ENCODE results near the gene MMP24OS. TPM values are rescaled to one million over a fixed set of nuclear protein-coding genes. Genes with fewer than 3 reads are reported as not detected.

The MMP24OS gene
- total RNA-seq, 2 donors from 2014 or later = 32.2 to 38.8 TPM

DNA sequence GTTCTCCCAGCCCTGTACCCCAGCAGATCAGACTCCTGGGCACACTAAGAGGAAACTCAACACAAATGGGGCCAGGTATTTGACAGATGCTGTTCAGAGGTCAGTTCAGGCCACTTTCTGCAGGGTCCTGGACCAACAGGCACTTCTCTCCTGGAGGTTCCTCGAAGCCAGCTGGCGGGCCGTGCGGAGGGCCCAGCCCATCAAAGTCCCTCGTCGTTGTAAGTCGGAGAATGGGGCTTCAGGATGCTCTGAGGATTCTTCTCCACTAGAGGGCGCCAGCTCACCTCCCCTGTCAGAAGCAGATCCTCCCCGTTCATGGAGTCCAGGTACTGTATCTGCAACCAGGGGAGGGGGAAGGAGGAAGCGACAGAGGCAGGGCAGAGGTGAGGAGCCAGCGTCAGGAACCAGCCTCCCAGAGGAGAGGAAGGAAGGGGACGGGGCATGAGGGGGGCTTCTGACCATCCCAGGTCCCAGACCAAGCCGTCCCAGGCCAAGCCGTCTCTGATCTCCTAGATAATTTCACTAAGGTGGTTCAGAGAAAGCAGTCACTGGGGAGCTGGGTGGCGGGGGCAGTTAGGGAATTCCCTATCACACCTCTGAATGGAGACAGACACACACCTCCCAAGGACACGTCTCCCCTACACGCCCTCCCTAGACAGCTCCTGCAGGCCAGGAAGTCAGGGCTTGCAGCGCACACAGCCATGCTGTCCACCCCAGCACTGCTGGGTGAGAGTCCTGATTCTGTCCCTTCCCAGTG, 26.0 kb upstream of the MMP24OS start:
- Histone ChIP-seq H3K36me3 (ENCODE audit: control insufficient read depth, insufficient read depth, low read length) (peaks cover 27% of the 10 kb centered on the region), H3K4me3 (ENCODE audit: low read length) (no peak overlapping the region), H3K4me1 (ENCODE audit: control insufficient read depth, insufficient read depth, low read length) (peaks cover 4% of the 10 kb centered on the region), H3K9me3 (ENCODE audit: control insufficient read depth, low read length) (no peaks in the 10 kb centered on the region), H3K27me3 (ENCODE audit: control insufficient read depth, insufficient read depth, low read length, poor library complexity, severe bottlenecking) (no peaks in the 10 kb centered on the region), H3K9ac (ENCODE audit: extremely low read depth, low read length, poor library complexity, severe bottlenecking) (no peak overlapping the region), H3K27ac (ENCODE audit: low read depth, low read length) (no peak overlapping the region)
- TF ChIP-seq, protein P1, sequence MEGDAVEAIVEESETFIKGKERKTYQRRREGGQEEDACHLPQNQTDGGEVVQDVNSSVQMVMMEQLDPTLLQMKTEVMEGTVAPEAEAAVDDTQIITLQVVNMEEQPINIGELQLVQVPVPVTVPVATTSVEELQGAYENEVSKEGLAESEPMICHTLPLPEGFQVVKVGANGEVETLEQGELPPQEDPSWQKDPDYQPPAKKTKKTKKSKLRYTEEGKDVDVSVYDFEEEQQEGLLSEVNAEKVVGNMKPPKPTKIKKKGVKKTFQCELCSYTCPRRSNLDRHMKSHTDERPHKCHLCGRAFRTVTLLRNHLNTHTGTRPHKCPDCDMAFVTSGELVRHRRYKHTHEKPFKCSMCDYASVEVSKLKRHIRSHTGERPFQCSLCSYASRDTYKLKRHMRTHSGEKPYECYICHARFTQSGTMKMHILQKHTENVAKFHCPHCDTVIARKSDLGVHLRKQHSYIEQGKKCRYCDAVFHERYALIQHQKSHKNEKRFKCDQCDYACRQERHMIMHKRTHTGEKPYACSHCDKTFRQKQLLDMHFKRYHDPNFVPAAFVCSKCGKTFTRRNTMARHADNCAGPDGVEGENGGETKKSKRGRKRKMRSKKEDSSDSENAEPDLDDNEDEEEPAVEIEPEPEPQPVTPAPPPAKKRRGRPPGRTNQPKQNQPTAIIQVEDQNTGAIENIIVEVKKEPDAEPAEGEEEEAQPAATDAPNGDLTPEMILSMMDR (conservative IDR thresholded peaks at IDR 0.05) = peak; percentile 97
- peak; percentile 97 for DNase-seq
- Mint-ChIP-seq H3K27ac (peak overlapping the region; percentile 58), H3K27me3 (ENCODE audit: insufficient read depth) (peaks cover 9% of the 10 kb centered on the region), H3K9me3 (no peaks in the 10 kb centered on the region), H3K4me3 (peak overlapping the region; percentile 25), H3K4me1 (peaks cover 5% of the 10 kb centered on the region), H3K36me3 (ENCODE audit: low read depth) (peaks cover 8% of the 10 kb centered on the region)
- 30 to 33% methylated on average over 8 to 18 of the region's 18 CpGs for WGBS, 2 experiments (ENCODE audit: insufficient coverage in 1 of 2, insufficient read length in 1 of 2)

DNA sequence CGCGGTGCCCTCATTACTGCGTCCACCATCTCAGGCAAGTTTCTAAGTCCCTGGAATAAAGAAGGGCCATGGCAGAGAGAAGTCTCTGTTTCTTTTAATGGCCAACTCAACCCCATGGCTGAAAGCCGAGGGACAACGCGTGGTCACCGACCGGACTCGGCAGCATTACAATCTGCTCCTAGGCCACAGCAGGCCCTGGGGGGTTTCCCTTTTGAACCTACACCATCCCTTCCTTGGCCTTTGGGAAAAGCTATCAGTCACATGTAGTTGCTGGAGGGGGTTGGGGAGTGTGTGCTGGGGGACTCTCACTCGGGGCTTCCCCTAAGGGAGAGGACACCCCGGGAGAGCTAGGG, 25.4 kb upstream of the MMP24OS start:
- Histone ChIP-seq H3K27ac (ENCODE audit: low read depth, low read length) (no peak overlapping the region), H3K9me3 (ENCODE audit: control insufficient read depth, low read length) (no peaks in the 10 kb centered on the region), H3K4me1 (ENCODE audit: control insufficient read depth, insufficient read depth, low read length) (peaks cover 4% of the 10 kb centered on the region), H3K27me3 (ENCODE audit: control insufficient read depth, insufficient read depth, low read length, poor library complexity, severe bottlenecking) (no peaks in the 10 kb centered on the region), H3K9ac (ENCODE audit: extremely low read depth, low read length, poor library complexity, severe bottlenecking) (no peak overlapping the region), H3K36me3 (ENCODE audit: control insufficient read depth, insufficient read depth, low read length) (peaks cover 27% of the 10 kb centered on the region), H3K4me3 (ENCODE audit: low read length) (no peak overlapping the region)
- no peak for DNase-seq
- Mint-ChIP-seq H3K9me3 (no peaks in the 10 kb centered on the region), H3K36me3 (ENCODE audit: low read depth) (peaks cover 8% of the 10 kb centered on the region), H3K4me1 (peaks cover 5% of the 10 kb centered on the region), H3K27me3 (ENCODE audit: insufficient read depth) (peaks cover 13% of the 10 kb centered on the region), H3K4me3 (no peak overlapping the region), H3K27ac (no peak overlapping the region)
- WGBS, 2 experiments (ENCODE audit: insufficient coverage in 1 of 2, insufficient read length in 1 of 2) = 91 to 100% methylated on average over 2 to 11 of the region's 11 CpGs
- TF ChIP-seq, protein P1 (conservative IDR thresholded peaks at IDR 0.05) = no peak

DNA sequence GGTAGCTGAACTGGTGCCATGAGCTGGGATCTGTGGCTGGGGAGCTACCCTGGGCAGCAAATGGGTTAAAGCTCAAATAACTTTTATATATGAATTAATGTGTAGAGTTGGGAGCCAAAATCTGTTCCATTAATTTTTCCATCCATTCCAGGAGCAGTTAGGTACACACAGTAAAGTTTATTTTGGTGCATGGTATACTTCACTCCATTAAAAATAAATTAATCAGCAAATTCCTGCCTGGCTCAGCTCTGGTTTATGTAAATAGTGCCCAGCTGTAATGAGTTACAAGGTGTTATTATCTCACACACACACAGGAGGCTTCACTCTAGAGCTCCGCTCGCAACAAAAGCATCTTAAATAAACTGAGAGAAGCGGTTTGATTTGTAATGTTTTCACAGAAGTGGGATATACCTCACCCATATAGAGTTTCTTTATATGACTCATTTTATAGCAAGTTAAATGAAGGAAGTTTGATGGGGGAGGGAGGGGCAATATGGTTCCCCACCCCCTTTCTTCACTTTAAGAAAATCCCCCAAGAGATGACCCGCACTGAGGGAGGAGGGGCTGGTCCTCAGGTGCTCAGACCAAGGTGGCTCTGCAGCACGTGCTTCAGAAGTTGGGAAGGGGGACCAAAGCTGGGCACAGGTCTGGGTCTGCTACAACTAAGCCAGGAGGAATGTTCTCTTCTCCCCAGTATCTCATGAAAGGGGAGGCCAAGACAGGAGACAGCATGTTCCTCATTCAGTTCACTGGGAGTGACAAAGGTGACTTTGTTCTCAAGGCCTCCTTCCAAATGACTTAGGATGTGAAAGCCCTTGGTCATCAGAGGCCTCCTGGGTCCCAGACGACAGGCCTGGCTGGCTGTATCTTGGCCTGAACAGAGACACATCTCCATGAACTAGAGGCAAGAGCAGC, 24.8 kb upstream of the MMP24OS start:
- no peak for DNase-seq
- Histone ChIP-seq H3K4me1 (ENCODE audit: control insufficient read depth, insufficient read depth, low read length) (peaks cover under 1% of the 10 kb centered on the region), H3K9ac (ENCODE audit: extremely low read depth, low read length, poor library complexity, severe bottlenecking) (no peak overlapping the region), H3K4me3 (ENCODE audit: low read length) (no peak overlapping the region), H3K9me3 (ENCODE audit: control insufficient read depth, low read length) (no peaks in the 10 kb centered on the region), H3K36me3 (ENCODE audit: control insufficient read depth, insufficient read depth, low read length) (peaks cover 27% of the 10 kb centered on the region), H3K27ac (ENCODE audit: low read depth, low read length) (no peak overlapping the region), H3K27me3 (ENCODE audit: control insufficient read depth, insufficient read depth, low read length, poor library complexity, severe bottlenecking) (no peaks in the 10 kb centered on the region)
- Mint-ChIP-seq H3K4me1 (peaks cover 5% of the 10 kb centered on the region), H3K4me3 (no peak overlapping the region), H3K9me3 (no peaks in the 10 kb centered on the region), H3K27ac (no peak overlapping the region), H3K36me3 (ENCODE audit: low read depth) (peaks cover 8% of the 10 kb centered on the region), H3K27me3 (ENCODE audit: insufficient read depth) (peaks cover 14% of the 10 kb centered on the region)
- 91 to 100% methylated on average over 2 to 3 of the region's 6 CpGs for WGBS, 2 experiments (ENCODE audit: insufficient coverage in 1 of 2, insufficient read length in 1 of 2)
- TF ChIP-seq, protein P1 (conservative IDR thresholded peaks at IDR 0.05) = no peak

Data from endodermal cell (in vitro differentiated cells).